Activated CD4-positive, alpha-beta T cell treated with anti-CD3 and anti-CD28 coated beads, Interleukin-2, amount 50 U/mL, for 4 hours (primary cell): Measurements from ENCODE around the gene MYOCD.

Experiments used
- DNase-seq, 2 experiments: peaks; one replicate each; pipeline ENCODE4 v3.0.0-alpha.2; 2020

MYOCD gene

GRCh38 chr17:12721581-12721980 is 55.9 kb downstream of the MYOCD start:
- no peak for DNase-seq

GRCh38 chr17:12722282-12722681 is 56.6 kb downstream of the MYOCD start:
- DNase-seq = no peak

DNA sequence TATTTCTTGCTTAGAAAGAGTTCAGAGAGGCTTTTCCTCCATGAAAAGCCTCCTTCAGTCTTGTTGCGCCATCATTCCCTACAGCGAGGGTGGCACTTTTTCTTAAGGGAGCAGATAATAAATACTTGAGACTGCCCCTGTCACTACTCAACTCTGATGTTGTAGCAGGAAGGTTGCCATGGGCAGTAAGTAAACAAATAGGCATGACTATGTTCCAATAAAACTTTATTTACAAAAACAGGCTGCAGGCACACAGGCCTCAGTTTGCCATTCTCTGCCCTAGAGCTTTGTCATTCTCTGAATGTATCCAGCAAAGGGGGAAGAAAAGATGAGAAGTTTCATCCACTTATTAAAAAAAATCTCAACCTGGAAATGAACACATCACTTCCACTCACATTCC is 60.4 kb downstream of the MYOCD start:
- no peak for DNase-seq

DNA sequence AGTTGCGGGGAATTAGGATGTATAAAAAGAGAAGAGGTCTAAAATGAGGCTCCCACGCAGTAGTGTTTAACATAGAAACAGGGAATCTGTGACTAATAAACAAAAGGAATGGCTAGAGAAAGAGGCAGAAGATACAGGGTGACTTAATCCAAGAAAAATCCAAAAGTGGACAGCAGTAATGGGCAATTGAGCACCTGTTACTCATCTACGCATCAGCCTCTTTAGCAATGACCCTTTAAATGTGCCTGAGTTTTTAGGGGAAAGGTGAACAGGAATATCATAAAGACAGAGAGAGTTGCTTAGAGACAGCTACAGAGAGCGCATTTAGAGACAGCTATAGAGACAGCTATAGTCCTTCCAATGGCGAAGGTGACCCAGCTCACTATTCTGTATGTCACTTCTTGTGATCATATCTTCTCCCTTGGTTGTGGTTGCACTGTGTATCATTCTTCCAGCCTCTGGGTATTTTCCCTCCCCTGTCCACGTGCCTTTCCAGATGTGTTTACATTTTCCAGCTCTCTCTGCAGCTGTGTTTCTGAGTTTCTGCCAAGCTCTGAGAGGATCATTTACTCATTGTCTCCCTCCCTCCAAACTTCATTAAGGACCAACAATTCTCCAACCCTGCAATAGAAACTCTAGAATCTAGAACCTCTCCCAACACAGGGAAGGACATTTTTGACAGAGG is 61.5 kb downstream of the MYOCD start:
- no peak for DNase-seq

DNA sequence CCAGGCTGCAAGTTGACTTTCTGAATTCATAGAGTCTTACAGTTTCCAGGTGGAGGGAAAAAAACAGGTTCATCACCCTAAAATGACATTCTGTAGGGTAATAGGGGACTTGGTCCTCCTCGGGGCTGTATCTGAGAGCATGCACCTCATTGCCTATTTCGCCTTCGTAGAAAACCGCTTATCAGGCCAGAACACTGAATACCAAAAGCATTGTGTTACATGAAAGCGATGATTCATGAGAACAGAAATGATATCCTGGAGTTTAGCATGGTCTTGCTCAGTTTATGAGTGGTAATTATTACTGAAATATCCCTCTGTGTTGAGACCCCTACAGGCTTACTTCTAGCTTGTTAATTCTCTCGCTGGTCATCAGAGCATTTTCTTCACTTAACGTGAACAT is 62.2 kb downstream of the MYOCD start:
- DNase-seq = no peak

GRCh38 chr17:12729086-12729485 is 63.4 kb downstream of the MYOCD start:
- DNase-seq = no peak

- no peak for DNase-seq
Measured at GRCh38 chr17:12730421-12730820, 64.7 kb downstream of the MYOCD start.

GRCh38 chr17:12730931-12731521 is 65.3 kb downstream of the MYOCD start:
- no peak for DNase-seq

DNA sequence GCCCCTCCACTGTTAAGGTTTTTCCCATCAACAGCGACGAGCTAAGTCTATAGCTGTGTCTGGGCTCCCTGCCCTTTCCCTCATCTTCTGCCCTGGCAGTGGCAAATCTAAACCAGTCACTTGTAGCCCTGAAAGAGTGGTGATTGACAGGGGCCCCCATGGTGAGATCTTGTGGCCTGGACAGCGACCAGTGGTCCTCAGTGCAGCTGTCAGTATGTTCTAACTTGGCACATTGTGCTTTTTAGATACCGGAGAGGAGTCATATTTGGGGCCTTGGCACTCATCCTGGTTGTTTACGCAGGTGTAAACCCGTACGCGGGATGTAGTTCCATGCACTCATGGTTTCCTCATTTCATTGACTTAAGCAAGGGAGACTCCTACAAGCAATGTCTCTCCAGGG is 66.1 kb downstream of the MYOCD start:
- DNase-seq = no peak

GRCh38 chr17:12732366-12732765 is 66.7 kb downstream of the MYOCD start:
- no peak for DNase-seq

- no peak for DNase-seq
Measured at GRCh38 chr17:12734926-12735325, 69.2 kb downstream of the MYOCD start.

- no peak for DNase-seq
Measured at GRCh38 chr17:12735517-12735916, 69.8 kb downstream of the MYOCD start.

DNA sequence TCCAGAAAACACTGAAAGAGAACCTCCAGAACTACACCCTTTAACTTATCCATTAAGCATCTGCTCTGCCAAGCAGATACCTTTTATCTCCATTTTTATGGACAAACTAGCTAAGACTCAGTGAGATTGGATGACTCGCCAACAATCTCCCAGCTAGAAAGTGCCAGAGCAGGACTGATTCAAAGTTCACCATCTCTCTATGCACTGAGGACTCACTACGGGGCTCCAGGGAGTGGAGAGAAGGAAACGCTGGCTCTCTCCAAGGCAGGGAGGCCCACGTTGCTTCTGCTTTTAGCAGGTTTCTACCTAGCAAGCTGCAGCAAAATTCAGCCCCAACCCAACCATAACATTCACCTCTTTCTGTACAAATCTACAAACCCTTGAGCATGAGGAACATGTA is 70.8 kb downstream of the MYOCD start:
- no peak for DNase-seq

DNA sequence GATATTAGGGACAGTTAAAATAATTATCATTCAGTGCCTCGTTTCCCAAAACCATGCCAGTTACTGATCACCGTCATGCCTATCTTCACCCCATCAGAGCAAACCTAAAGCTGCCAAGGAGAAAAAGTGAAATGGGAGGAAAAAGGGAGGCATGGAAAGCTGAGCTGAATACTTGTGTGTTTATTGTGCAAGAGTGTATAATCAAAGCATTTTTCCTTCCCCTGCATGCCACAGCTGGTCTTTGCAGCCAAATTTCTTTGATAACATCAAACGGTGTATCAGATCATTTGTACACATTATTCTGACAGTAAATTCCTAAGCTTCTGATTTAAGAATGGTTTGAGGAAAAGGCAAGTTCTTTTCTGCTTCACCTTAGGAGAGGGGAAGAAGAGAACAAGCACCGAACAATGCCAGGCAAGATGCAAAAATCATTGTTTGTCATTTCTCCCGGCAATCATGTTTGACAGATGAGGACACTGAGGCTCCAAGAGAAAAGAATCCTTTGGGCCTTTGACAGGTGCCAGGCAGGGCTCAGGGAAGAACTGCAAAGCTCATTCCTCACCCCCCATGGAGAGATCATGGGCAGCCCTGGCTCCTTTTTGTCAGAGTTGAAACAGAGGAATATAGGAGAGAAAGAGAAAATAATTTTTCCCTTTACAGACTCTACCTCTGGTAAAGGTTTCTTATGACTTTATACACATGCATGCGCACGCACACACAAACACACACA is 72.2 kb downstream of the MYOCD start:
- DNase-seq = no peak

DNA sequence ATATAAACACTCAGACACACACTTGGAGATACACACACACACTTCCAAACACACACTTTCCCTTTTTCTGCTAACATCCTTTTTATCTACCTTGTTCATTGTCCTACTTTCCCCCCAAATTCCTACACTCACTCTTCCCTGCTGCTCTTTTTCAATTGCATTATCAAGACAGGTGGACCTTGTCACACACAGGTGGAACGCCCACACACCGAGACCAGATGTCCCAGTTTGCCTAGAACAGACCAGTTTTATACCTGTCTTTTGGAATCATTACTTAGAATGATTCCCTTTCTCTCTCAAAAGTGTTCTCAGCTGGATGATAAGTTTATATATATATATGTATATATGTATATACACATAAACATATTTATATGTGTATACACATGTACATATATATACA is 72.9 kb downstream of the MYOCD start:
- no peak for DNase-seq

DNA sequence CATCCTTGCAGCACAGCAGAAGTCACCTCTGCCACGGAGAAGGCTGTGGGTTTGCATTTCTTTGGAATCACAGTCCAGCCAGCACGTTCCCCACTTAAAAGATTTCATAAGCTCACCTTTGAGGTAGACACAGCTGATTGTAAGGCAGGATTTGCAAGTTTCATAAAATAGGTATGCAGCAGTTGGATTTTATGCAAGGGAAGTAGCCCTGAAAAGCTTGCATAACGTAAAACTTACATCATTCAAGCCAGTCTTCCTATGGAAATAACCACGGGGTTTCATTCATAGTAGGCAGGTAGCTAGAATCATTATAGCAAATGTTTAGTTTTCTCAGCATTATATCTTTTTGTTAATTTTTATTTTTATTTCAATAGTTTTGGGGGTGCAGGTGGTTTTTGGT is 73.8 kb downstream of the MYOCD start:
- no peak for DNase-seq

GRCh38 chr17:12743046-12743445 is 77.4 kb downstream of the MYOCD start:
- DNase-seq = no peak

- no peak for DNase-seq
Measured at GRCh38 chr17:12744298-12744697, 78.6 kb downstream of the MYOCD start.

DNA sequence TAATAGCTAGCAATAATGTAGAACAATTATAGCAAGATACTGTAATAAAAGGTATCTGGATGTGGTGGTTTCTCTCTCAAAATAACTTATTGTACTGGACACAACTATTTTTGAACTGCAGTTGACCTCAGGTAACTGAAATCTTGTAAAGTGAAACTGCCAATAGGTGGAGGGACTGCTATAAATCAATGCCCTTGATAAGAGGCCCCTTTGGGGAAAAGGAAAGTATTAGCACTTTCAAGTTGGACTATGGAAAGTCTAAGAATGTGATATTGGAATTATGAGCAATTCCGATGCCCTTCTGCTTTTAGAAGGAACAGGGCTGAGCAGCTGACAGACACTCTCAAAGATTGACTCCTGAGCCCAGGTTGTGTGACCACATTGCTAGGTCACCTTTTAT is 79.1 kb downstream of the MYOCD start:
- DNase-seq = no peak

GRCh38 chr17:12745486-12745885 is 79.8 kb downstream of the MYOCD start:
- no peak for DNase-seq

DNA sequence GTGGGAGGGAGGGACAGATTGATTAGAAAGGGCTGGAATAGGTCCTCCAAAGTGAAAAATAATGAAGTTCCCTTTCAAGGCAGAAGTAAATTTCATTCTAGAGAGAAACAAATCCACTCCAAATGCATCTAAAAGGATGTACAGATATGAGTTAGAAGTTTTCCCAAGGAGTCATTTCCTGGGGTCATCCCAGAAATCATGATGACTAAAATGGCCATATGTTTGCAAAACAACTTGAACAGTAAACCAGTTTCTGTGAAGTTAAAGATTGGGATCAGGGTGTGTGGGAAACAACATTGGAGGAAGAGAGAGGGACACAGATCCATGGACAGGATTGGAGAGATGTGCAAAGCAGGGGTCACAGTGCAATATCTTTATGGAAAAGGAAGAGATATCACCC is 91.1 kb downstream of the MYOCD start:
- DNase-seq = no peak

GRCh38 chr17:12759090-12759489 is 93.4 kb downstream of the MYOCD start:
- DNase-seq = no peak

DNA sequence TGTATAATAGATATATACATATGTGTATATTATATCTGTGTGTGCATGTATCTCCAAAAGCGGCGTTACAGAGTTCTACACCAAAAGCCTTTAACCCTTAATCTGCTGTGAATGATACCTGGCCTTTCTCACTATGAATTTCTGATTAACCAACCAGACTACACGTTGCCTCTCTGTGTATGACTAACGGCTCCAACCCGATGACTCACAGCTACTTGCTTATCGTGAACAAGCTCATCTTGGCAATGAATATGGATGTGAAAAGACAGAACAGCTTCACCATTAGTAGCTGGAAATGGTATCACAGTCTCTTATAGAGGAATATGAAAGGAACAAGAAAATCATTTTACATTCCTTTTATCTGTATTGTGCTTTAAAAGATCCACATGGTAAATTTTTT is 99.9 kb downstream of the MYOCD start:
- no peak for DNase-seq

DNA sequence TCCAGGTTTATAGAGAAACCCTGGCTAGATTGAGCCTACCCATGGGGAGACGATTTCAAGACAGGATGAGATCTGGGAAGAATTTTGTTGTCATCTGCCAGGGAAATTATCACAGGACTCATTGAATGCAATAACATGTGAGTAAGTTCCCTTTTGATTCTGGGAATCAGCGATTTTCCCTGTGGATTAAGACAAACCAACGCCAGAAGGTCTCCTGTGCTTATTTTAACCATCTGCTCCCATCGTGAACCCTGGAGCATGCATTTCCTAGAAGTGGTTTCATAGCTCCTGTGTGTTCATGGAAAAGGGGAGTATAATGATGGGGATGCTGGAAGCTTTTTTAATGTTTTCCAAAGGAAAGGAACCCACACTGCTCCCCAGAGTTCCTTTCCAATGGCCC is 102.6 kb downstream of the MYOCD start:
- no peak for DNase-seq

DNA sequence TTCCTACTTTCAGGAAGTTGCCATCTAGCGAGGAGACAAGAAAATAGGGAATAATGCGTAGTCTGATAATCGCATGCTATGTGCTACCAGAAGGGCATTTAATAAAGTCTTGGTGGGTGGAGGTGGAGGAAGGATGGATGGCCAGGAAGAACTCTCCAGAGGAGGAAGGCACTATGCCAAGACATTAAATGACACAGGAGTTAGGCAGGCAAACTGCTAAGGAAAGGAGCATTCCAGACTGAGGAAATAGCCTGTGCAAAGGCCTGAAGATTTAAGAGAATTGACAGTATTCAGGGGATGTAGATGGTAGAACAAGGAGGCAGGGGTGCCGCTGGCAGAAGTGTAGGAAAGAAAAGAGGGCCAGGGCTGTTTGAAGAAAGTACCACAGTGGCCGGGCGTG is 104.3 kb downstream of the MYOCD start:
- DNase-seq = no peak
